Measurements from ENCODE around the gene RB1. TPM values are rescaled to one million over a fixed set of nuclear protein-coding genes. Genes with fewer than 3 reads are reported as not detected.

RB1 gene
- total and polyA plus RNA-seq, 8 donors = 9.3 to 53.6 (median 20.6) TPM

DNA sequence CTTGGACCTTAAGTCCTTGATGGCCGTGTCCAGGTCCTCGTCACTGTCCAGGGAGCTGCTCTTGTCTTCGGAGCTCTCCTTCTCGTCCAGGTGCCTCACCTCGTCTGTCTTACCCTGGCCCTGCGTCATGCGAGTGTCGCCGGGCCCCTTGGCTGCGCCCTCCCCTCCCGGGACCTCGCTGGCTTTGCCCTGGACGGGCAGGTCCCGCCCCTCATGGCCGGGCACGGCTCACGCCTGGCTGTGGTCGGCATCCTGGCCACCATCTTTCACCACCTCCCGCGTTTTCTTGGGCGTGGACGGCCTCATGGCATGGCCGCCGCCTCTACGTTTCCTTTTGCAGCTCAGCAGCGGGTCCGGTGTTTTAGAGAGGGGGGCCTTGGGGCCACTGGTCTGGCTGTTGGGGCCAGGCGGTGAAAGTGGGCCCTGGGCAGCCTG is 14.8 kb downstream of the RB1 start:
- peak in 1 of 2 donors; percentile 51 for DNase-seq
- Histone ChIP-seq H3K4me3 (peak overlapping the region; percentile 27 to 45 (median 36)), H3K27me3 (no peaks in the 10 kb centered on the region), H3K4me1 (peaks cover 0 to 11% (median 3%) of the 10 kb centered on the region in 4 donors), H3K36me3 (peaks cover 4 to 47% (median 30%) of the 10 kb centered on the region in 4 donors), H3K27ac (peak overlapping the region in 1 of 5 donors; percentile 32), H3K9me3 (peaks cover 0 to 15% (median 0%) of the 10 kb centered on the region in 4 donors)
- no peak for TF ChIP-seq POLR2A (IDR thresholded peaks at IDR 0.05)
- intact Hi-C loops (cut with DNase I; ENCODE audit: low total_unique reads) = no loop called here
- 62 to 75% (median 70%) methylated on average over 26 to 28 of the region's 28 CpGs for WGBS, 5 donors

DNA sequence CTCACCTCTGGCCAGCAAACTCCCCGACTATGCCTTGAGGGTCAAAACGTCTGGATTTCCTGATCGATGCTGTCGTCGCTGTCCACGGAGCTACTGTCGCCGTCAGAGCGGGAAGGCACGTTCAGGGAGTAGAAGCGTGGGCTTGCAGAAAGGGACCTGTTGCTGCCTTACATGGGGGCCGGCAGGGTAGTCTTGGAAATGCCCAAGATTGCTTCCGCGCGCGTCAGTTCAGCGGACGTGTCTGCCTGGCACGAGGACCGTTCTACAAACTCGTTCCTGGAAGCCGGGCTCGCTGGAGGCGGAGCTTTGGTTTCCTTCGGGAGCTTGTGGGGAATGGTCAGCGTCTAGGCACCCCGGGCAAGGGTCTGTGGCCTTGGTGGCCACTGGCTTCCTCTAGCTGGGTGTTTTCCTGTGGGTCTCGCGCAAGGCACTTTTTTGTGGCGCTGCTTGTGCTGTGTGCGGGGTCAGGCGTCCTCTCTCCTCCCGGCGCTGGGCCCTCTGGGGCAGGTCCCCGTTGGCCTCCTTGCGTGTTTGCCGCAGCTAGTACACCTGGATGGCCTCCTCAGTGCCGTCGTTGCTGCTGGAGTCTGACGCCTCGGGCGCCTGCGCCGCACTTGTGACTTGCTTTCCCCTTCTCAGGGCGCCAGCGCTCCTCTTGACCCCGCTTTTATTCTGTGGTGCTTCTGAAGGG is 15.4 kb downstream of the RB1 start:
- H3K4me1 ChIP-seq = peaks cover 0 to 11% (median 3%) of the 10 kb centered on the region in 4 donors
- 56 to 62% (median 59%) methylated on average over 36 to 47 of the region's 47 CpGs for WGBS, 5 donors
- peaks cover 4 to 47% (median 30%) of the 10 kb centered on the region in 4 donors for H3K36me3 ChIP-seq
- TF ChIP-seq POLR2A (IDR thresholded peaks at IDR 0.05) (no peak), EP300 (IDR thresholded peaks at IDR 0.05) (no peak), POLR2AphosphoS5 (IDR thresholded peaks at IDR 0.05) (no peak)
- TF ChIP-seq, protein P1, sequence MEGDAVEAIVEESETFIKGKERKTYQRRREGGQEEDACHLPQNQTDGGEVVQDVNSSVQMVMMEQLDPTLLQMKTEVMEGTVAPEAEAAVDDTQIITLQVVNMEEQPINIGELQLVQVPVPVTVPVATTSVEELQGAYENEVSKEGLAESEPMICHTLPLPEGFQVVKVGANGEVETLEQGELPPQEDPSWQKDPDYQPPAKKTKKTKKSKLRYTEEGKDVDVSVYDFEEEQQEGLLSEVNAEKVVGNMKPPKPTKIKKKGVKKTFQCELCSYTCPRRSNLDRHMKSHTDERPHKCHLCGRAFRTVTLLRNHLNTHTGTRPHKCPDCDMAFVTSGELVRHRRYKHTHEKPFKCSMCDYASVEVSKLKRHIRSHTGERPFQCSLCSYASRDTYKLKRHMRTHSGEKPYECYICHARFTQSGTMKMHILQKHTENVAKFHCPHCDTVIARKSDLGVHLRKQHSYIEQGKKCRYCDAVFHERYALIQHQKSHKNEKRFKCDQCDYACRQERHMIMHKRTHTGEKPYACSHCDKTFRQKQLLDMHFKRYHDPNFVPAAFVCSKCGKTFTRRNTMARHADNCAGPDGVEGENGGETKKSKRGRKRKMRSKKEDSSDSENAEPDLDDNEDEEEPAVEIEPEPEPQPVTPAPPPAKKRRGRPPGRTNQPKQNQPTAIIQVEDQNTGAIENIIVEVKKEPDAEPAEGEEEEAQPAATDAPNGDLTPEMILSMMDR (IDR thresholded peaks at IDR 0.05) = no peak
- intact Hi-C loops (cut with DNase I; ENCODE audit: low total_unique reads) = no loop called here
- no peak overlapping the region for H3K27ac ChIP-seq
- H3K27me3 ChIP-seq = no peaks in the 10 kb centered on the region
- DNase-seq = peak in 1 of 2 donors; percentile 75
- peak overlapping the region; percentile 27 to 45 (median 36) for H3K4me3 ChIP-seq
- peaks cover 0 to 15% (median 0%) of the 10 kb centered on the region in 4 donors for H3K9me3 ChIP-seq

DNA sequence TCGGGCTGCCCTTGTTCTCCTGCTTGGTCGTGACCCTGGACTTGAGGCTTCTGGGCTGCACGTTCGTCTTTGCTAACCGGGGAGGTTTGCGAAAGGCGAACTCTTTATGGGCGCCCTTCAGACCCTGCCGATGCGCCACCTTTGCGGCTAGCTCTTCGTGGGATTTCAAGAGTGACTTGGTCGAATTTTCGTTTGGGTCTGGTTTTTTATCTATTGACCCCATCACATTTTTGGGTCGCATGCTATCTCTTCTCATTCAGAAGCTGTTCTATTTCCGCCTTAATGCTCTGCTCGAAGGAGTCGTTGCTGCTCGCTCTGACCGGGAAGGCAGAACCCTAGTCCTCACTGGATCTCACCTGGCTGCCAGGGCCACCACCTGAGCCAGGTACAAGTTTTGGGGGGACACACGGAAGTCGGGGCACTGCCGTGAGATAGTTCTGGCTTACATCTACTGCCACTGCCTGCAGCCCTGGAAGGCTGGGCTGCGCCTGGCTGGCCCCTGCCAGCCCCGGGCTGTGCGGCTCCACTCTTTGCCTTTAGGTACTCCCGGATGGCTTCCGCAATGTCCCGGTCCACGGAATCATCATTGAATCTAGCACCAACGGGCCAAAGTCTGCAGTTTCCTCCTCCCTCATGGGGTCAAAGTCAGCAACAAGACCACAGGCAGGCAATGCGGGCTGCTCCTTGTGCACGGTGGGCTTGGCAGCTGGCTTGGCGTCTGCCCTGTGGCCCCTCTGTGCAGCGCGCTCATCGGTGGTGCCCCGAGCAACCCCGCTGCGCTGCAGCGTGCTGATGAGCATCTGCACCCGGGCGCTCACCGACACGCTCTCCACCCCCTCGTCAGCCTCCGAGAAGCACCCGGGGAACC is 16.2 kb downstream of the RB1 start:
- H3K27ac ChIP-seq = no peak overlapping the region
- no peak for TF ChIP-seq POLR2AphosphoS5 (IDR thresholded peaks at IDR 0.05)
- no peak for TF ChIP-seq POLR2A (IDR thresholded peaks at IDR 0.05)
- no peak for TF ChIP-seq EP300 (IDR thresholded peaks at IDR 0.05)
- TF ChIP-seq, protein P1 (IDR thresholded peaks at IDR 0.05) = no peak
- no peaks in the 10 kb centered on the region for H3K27me3 ChIP-seq
- H3K4me1 ChIP-seq = peaks cover 0 to 11% (median 3%) of the 10 kb centered on the region in 4 donors
- H3K9me3 ChIP-seq = peaks cover 0 to 15% (median 0%) of the 10 kb centered on the region in 4 donors
- H3K36me3 ChIP-seq = peaks cover 4 to 47% (median 30%) of the 10 kb centered on the region in 4 donors
- intact Hi-C loops (cut with DNase I; ENCODE audit: low total_unique reads) = no loop called here
- H3K4me3 ChIP-seq = peak overlapping the region; percentile 8 to 45 (median 39)
- 61 to 80% (median 63%) methylated on average over 39 to 48 of the region's 48 CpGs for WGBS, 5 donors
- peak in 1 of 2 donors; percentile 26 for DNase-seq

DNA sequence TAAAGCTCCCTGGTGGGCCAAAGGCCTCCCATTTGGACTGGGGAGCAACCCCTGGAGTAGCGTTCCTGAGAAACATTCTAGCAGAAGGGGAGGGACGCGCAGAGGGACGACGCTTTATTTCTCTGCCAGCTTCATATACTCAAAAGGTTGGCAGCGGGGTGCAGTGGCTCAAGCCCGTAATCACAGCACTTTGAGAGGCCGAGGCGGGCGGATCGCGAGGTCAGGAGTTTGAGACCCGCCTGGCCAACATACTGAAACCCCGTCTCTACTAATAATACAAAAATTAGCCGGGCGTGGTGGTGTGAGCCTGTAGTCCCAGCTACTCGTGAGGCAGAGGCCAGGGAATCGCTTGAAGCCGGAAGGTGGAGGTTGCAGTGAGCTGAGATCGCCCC is 16.8 kb downstream of the RB1 start:
- H3K27me3 ChIP-seq = no peaks in the 10 kb centered on the region
- DNase-seq = no peak
- H3K4me1 ChIP-seq = peaks cover 0 to 11% (median 3%) of the 10 kb centered on the region in 4 donors
- no peak overlapping the region for H3K27ac ChIP-seq
- TF ChIP-seq POLR2AphosphoS5 (IDR thresholded peaks at IDR 0.05) (no peak), EP300 (IDR thresholded peaks at IDR 0.05) (no peak)
- TF ChIP-seq, protein P1 (IDR thresholded peaks at IDR 0.05) = no peak
- H3K9me3 ChIP-seq = peaks cover 0 to 15% (median 0%) of the 10 kb centered on the region in 4 donors
- WGBS, 5 donors = 61 to 72% (median 68%) methylated on average over 20 of the region's 20 CpGs
- peak overlapping the region in 3 of 4 donors; percentile 37 to 45 (median 41) for H3K4me3 ChIP-seq
- intact Hi-C loops (cut with DNase I; ENCODE audit: low total_unique reads) = no loop called here
- H3K36me3 ChIP-seq = peaks cover 4 to 47% (median 30%) of the 10 kb centered on the region in 4 donors
